Islet of Langerhans (tissue), 1 donor: Measurements from ENCODE around the gene FLNA.
"Not testable (repeated sequence)": the region's sequence is repeated elsewhere in the genome, so short reads cannot be mapped to it uniquely, and the experiment has no call there.

Source experiments
- FAIRE-seq: peaks from one replicate; lab custom pipeline; 2011; peaks lifted over from hg19 to GRCh38; lab: Jason Lieb, UNC

The FLNA gene, protein sequence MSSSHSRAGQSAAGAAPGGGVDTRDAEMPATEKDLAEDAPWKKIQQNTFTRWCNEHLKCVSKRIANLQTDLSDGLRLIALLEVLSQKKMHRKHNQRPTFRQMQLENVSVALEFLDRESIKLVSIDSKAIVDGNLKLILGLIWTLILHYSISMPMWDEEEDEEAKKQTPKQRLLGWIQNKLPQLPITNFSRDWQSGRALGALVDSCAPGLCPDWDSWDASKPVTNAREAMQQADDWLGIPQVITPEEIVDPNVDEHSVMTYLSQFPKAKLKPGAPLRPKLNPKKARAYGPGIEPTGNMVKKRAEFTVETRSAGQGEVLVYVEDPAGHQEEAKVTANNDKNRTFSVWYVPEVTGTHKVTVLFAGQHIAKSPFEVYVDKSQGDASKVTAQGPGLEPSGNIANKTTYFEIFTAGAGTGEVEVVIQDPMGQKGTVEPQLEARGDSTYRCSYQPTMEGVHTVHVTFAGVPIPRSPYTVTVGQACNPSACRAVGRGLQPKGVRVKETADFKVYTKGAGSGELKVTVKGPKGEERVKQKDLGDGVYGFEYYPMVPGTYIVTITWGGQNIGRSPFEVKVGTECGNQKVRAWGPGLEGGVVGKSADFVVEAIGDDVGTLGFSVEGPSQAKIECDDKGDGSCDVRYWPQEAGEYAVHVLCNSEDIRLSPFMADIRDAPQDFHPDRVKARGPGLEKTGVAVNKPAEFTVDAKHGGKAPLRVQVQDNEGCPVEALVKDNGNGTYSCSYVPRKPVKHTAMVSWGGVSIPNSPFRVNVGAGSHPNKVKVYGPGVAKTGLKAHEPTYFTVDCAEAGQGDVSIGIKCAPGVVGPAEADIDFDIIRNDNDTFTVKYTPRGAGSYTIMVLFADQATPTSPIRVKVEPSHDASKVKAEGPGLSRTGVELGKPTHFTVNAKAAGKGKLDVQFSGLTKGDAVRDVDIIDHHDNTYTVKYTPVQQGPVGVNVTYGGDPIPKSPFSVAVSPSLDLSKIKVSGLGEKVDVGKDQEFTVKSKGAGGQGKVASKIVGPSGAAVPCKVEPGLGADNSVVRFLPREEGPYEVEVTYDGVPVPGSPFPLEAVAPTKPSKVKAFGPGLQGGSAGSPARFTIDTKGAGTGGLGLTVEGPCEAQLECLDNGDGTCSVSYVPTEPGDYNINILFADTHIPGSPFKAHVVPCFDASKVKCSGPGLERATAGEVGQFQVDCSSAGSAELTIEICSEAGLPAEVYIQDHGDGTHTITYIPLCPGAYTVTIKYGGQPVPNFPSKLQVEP (N-terminal part only)

DNA sequence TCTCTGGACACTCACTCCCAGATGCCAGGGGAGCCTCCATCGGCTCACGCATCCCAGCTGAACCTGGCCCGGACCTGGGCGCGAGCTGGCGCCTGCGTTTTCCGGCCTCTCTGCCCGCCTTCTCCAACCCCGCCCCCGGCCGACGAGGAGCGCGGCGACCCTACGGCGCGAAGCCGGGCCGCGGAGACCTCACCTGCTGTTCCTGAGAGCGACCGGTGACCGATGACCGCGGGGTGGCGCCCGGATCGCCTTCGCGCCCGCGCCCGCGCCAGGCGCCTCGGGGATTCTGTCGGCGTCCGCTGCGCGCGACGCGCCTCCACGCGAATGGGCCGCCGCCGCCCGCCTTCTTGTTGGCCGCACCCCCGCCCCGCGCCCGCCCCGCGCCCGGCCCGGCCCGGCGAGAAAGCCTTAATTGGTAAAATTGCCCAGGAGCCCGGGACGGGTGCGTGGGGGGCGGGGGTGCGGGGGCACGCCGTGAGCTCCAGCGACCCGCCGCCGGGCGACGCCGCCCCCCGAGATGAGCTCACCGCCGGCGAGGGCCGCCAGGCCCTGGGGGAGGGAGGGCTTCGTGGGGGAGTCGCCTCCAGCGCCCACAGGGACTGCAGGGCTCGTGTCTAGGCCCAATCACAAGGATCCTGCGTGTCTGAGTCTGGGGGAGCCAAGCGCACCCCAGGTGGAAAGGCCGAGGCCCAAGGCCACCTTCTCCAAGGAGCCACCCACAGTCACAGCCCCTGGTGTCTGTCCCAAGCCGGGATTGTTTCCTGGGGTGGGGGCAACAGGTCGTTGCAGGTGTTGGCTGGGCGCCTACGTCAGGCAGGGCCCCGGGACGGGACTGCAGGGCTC lies at the start of gene FLNA:
Gene FLNA, minus strand, starts transcription at position 322 of the 843 bp plus-strand sequence. CDS start 3,389 bp downstream, outside the sequence.
- no peak for FAIRE-seq

DNA sequence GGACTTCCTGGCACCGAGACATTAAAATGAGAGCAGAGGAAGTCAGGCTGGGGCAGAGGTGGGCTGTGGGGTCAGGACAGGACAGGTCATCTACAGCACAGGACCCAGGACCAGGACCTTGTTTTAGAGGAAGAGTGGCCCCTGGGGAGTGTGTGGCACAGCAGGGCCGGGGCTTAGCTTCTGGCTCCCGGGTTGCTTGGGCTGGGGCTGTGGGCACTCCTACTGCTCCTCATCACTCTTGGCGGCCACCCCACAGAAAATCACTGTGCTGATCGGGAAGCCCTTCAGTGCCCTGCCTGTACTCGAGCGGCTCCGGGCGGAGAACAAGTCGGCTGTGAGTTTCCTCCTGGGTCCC lies 45.9 kb upstream of the FLNA start:
- no peak for FAIRE-seq

DNA sequence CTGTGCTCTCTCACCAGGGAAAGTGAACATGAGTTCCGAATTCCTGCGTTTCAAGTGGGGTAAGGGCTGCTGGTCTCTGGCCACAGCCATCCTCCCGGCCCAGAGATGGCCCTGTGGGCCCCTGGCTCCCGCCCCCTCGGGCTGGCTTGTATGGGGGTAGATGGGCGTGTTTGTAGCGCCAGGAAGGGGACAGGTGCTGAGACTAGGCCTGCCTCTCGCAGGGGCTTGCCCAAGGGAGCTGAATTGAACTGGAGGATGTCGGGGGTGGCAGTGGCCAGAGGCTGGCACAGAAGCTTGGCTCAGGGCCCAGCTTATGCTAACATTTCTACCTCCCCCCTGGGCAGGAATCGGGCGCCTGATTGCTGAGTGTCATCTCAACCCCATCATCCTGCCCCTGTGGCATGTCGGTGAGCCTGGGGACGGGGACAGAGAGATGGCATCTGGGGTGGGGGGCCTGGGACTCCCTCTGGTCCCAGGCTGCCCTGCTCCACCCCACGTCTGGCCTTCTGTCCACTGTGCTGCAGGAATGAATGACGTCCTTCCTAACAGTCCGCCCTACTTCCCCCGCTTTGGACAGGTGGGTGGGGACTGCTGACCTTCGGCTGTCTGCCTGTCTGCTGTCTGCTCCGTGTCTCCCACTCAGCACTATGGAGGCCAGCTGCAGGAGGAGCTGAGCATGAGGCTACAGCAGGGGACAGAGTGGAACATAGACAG lies 45.4 kb upstream of the FLNA start:
- FAIRE-seq = no peak

DNA sequence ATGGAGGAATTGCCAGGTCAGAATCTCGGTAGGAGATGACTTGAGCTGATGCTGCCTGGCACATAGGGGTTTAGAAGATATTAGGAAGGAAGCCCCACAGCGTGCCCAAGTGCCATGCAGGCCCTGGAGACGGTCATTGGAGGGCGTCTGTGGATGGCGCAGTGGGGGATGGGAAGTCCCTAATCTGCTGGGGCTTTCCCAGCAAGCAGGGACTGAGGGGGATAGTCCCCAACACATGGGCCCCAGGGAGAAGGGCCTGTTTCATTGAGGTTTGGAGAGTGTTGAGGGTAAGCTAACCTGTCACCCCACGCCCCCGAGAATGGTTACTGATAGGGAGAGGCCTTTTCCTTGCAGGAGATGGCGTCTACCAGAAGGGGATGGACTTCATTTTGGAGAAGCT lies 44.8 kb upstream of the FLNA start:
- FAIRE-seq = no peak

DNA sequence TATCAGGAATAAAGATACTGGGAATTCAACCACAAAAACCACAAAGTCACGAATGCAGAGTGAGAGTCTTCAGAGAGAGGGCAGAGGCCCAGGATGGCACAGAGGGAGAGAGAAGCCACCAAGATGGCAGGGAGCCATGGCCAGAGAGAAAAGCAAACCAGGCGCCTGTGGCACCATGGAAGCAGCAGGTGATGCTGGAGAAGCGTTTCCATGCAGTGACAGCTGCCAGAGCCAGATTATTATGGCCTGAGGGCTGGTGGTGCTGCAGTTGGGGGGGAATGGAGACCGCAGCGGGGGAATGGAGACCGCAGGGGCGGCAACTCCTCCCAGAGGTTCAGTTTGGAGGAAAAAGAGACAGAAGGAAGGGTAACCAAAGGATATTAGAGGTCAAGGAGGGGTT lies 42.7 kb upstream of the FLNA start:
- no peak for FAIRE-seq

DNA sequence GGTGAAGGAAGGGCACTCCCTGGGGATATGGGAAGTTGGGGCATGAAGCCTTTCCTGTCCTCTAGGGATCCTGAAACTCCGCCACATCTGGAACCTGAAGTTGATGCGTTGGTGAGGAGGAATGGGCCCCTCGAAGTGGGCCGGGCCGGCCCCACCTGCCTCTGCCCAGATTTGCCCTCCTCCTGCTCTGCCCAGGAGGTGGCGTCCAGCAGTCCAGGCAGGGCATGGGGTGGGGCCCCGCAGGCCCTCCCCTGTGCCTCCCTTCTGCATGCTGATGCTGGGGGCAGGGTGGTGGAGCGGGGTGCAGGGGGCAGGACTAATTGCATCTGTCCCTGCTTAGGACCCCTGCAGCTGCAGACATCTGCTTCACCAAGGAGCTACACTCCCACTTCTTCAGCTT lies 38.7 kb upstream of the FLNA start:
- no peak for FAIRE-seq

DNA sequence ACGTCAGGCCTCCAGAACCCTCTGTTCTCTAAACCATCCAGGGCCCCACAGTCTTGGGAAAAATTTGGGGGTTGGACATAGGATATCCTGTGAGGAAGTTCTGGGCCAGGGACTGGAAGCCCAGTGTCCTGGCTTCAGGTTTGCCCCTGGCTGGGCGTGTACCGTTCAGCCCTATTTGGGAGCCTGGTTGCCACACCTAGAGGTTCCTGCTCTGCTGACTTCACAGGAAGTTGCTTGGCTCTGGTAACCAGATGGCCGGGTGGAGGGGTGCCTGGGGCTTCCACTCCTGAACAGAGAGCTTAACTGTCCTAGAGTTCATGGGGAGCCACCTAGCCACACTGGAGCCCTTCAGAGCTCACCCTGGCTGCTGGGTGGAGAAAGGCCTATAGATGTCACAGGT lies 38.0 kb upstream of the FLNA start:
- no peak for FAIRE-seq

DNA sequence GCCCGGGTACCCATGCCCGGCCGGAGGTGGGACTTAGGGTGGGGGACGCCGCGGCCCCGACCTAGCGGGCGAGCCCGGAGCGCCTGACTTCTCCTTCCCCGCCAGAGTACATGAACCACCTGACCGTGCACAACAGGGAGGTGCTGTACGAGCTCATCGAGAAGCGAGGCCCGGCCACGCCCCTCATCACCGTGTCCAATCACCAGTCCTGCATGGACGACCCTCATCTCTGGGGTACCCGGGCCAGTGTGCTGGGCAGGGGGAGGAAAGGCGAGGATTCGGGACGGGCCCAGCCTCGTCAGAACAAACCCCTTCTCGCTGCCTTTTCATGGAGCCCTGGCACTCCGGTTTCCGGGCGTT lies 37.5 kb upstream of the FLNA start:
- no peak for FAIRE-seq

DNA sequence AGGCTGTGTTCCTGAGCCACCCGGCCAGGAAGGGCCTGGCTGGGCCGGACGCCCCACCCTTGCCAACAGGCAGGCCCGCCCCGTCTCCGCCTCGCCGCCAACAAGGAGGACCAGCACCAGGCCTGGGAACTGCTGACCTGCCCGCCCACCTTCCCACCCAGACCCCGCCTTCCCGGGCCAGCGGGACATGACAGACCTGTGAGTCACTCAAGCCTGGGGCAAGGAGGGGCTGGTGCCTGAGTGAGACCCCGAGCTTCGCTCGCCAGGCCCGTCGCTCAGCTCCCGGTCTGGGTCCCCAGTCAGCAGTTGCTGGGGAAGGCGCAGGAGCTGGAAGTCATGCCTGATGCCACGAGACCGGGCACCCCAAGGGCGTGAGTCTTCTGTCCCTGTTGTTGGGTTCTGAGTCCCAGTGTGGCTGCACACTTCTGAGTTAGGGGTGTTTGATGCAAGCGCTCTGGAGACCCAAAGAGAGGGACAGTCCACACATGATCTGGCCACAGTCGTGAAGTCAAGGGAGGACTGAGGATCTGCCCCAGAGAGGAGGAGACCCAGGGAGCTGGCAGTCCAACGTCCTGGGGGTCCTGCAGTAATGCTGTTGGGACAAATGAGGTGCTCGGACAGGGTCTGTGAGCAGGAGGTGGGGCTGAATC lies 34.9 kb upstream of the FLNA start, which contains the start of gene DNASE1L1:
Gene DNASE1L1, minus strand, starts transcription at position 33 of the 650 bp plus-strand sequence. CDS start 3,686 bp downstream, outside the sequence.
- no peak for FAIRE-seq

DNA sequence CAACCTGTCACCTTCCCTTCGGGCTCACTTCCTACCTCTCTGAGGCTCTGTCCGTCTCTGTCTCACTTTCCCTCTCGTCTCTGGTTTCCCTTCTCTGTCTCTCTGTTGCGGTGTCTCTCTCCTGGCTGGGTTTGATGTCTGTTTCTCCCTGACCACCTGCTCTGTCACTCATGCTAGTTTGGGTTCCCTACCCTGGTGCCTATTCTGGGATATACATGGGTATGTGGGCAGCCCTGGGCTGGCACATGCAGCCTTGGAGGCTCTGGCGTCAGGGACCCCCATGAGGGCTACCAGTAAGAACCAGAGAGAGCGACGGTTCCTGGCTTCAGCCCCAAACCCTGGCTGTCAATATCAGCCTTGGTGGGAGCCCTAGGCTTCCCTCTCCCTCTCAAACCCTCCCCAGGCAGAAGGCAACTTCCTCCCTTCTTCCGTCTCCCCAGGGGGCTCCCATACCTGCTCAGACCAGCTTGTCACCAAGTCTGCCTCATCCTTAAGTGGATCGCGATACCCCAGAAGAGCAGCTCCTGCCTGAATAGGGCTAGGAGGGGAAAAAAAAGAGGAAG lies 34.3 kb upstream of the FLNA start:
- no peak for FAIRE-seq

DNA sequence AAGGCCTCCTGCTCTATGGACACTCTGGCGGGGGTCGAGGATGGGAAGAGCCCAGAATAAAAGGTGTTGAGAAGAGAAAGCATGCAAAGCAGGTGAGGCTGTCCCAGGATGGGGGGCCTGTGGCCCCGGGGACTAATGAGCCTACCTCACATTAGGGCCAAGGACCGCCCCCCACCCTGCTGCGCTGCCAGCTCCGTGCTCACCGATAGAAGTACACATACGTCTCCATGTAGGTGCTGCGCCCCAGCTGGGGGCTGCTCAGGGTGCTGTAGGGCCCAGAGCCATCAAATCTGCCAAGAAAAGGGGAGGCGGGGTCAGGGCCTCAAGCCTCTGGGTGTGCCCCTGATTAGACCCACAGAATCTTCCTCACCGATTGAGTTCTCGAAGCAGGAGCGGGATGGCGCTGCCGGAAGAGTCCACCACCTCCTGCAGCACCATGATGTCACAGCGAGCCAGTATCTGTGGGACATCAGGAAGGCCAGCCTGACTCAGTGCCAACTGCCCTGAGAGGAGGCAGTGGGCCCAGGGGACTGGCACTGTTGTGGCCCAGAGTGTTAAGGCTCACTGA lies 30.3 kb upstream of the FLNA start:
- FAIRE-seq = no peak

DNA sequence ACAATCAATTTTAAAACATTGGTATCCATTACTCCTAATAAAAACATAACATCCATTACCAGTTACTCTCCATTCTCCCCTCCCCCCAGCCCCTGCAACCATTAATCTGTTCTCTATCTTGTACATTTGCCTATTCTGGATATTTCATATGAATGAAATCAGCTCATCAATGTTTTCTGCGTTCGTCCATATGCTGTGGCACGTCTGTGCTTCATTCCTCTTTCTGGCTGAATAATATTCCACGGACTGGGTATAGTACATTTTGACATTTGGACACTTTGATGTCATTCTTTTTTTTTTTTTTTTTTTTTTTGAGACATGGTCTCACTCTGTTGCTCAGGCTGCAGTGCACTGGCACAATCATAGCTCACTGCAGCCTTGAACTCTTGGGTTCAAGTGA lies 29.4 kb upstream of the FLNA start:
- no peak for FAIRE-seq

DNA sequence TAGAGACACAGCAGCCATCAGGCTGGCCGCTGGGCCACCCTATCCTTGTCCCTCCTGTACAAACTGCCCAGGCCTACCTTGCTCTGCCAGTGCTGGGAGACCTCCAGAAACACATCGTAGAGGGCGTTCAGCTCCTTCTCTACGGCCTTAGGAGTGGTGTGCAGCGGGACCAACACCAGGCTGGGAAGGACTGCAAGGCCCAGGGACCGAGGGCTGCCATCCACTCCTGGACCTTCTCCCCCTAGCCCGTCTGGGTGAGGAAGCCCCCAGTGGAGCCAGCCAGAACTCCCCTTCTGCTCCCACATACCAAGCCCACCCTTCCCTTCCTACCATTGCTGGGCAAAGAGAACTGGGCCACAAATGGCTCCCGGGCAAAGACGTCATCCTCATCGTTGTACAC lies 28.8 kb upstream of the FLNA start:
- FAIRE-seq = no peak

DNA sequence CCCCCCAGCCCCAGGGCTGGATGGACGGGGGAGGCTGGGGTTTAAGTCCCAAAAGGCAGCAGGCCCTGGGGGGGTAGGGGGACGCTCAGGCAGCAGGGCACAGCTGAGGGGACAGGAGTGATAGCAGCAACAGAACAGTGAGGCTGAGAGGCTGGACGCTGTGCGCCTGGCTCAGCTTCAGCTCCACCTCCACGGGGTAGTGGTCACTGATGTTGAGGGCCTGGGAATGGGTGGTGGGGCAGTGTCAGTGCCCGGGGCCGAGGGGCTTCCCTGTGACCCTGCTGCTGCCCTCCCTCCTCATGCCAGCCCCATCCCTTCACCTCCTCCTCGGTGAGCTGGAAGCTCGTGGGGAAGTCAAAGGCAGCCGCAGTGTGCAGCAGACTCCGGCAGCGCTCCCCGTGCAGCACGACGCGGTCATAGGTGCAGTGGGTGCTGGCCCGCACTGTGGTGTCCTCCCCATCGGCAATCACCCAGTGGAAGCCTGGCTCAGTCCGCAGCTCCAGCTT lies 28.2 kb upstream of the FLNA start:
- FAIRE-seq = no peak

DNA sequence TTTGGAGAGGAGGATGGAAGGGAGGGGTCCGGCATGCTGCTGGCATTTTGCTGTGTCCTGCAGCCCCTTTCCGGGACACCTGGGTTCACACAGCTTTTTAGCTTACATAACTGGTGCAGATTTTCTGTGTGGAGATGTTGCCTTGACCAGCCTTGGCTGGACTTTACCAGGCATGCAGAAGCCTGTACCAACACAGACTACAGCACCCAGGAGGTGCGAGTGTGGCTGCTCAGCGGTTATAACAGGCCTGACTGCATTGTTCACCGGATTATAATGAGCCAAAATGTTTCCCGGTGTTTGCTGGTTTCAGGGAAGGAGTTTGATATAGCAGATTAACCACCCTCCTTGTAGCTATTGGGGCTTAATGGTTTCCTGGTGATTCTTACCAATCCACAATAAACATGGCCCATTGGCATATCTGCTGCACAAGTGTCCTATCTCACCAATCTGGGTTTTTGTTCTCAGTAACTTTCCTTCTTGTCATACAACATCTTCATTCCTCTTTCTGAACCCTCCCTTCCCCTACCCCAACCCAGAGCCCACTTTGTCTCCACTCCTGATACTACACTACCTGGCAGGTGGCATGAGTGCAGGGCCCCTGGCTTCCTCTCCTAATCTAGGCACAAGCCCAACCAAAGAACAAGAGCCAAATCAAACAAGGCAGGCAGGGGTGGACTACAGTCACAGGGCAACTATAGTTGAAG lies 27.6 kb upstream of the FLNA start:
- FAIRE-seq = no peak

DNA sequence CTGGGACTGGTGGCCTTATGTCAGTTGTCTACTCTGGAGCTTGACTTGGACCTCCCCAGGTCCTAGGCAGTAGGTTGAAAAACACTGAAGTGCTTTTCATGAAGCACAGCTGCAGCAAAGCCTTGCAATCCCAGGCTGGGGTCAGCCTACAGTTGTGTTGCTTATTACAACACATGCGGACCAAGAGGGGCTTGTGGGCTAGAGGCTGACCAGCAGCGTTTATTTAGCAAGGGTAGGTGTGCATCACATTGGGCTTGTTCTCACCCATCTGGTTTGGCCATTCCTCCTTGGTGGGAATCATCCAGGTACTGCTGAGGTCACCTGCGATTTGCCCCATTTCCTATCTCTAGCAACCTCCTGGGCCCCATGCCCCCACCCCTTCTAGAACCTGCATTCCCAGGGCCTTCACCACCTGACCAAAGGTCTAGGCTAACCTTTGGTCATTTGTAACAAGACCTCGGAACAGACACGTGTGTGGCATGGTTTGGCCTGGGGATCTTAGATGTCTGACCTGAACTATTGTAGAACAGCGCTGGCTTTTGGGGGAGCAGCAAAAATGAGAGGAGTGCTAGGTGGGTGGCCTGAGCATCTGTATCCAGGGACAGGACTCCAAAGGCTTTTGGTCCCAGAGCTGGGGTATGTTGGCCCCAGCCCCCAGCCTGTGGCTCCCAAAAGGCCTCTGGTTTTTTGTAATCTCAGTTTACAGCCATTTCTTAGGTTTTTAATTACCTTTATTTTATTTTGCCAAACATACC lies 26.8 kb upstream of the FLNA start:
- FAIRE-seq = no peak

DNA sequence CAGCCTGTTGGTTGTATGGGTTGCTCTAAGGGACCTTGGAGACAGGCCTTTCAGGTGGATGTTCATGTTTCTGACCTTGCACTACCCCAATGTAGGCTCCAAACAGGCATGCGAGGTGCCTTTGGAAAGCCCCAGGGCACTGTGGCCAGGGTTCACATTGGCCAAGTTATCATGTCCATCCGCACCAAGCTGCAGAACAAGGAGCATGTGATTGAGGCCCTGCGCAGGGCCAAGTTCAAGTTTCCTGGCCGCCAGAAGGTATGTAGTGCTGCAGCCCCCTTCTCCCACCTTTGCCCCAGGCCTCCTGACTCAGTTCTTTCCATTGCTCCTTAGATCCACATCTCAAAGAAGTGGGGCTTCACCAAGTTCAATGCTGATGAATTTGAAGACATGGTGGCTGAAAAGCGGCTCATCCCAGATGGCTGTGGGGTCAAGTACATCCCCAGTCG lies 26.0 kb upstream of the FLNA start:
- not testable (repeated sequence) for FAIRE-seq
